HG02623 (cell line): ENCODE measurements around the gene IL5RA.
A peak's percentile ranks its signal among the peaks of the same experiment; 100 is the strongest.

Experiments used
- ATAC-seq: cut with Tn5 transposase; IDR thresholded peaks from one replicate; pipeline ENCODE4 v1.9.1; 2021; ENCODE audit warnings: moderate library complexity; ENCODE audit not compliant: unreplicated experiment

Gene IL5RA, protein sequence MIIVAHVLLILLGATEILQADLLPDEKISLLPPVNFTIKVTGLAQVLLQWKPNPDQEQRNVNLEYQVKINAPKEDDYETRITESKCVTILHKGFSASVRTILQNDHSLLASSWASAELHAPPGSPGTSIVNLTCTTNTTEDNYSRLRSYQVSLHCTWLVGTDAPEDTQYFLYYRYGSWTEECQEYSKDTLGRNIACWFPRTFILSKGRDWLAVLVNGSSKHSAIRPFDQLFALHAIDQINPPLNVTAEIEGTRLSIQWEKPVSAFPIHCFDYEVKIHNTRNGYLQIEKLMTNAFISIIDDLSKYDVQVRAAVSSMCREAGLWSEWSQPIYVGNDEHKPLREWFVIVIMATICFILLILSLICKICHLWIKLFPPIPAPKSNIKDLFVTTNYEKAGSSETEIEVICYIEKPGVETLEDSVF

GRCh38 chr3:3110299-3110630 is at the start of gene IL5RA:
TSS of gene IL5RA (minus strand) at chr3:3110374. CDS start at chr3:3104984, 5,390 bp downstream.
- peak; percentile 52 for ATAC-seq

- no peak for ATAC-seq
Observed at GRCh38 chr3:3157484-3157883, 47.3 kb upstream of the IL5RA start.

DNA sequence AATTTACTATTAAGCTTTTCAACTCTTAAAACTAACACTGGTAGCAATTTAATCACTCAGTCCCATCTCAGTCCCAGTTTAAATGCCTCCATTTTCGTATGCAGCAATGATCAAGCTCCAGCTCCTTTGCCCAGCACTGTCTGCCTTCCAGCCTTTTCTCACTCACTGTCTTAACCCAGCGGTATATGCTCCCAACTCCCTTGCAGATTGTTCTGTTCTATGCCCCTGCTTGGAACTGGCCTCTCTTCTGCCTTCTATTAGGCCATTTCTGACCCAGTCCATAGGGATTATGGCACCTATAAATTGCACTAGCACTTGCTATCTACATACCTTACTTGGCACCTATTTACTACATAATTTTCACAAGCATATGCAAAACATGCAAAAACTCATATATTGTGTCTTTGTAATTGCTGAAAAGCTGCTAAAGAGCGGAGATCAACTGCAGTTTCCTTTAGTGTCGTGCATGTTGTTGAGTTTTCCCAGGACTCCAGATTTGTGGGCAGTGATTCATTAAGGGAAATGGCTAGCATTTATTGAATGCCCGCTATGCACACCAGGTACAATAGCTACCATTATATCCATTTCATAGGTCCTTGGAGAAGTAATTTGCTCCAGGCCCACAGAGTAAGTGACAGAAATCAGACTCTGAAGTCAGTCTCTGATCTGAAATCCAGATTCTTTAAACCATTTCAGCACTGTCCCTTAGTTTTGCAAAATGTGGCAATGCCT is 44.9 kb upstream of the IL5RA start:
- ATAC-seq, result no peak

GRCh38 chr3:3151513-3151912 is 41.3 kb upstream of the IL5RA start:
- no peak for ATAC-seq

- no peak for ATAC-seq
Observed at GRCh38 chr3:3149560-3149959, 39.4 kb upstream of the IL5RA start.

DNA sequence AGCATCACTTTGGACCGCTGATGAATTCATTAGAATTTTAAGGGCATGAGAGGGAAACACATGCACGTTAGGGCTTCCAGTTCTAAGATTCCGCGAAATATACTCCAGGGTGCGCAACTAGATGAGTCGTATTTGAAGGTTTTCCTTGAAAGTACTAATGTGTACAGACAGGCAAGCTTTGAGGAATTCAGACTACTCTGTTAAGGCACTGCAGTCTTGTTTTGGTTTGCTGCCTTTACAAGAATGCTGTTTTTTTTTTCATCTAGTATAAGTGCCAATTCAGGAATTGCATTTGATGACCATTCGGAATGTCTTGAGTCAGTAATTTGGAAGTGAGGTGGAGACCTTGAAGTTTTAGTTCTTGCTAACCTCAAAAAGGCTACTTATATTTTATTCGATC is 35.7 kb upstream of the IL5RA start:
- ATAC-seq, result no peak

DNA sequence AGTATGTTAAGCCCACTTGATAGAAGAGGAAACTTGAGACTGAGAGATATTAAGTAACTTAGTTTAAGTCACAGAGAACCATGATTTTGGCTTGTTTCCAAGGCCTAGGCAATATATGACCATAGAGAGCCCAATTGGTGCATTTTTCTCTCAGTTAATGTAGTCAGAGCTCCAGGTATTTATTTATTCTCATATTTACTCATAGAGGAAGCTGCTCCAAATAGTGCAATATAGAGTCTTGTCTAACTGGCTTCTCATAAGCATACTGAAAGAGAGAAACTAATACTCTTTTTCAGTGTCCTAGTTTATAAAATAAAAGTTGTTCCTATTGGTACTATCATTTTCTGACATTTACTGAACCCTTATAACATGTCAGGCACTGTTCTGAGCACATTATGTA is 31.8 kb upstream of the IL5RA start:
- ATAC-seq, result no peak

DNA sequence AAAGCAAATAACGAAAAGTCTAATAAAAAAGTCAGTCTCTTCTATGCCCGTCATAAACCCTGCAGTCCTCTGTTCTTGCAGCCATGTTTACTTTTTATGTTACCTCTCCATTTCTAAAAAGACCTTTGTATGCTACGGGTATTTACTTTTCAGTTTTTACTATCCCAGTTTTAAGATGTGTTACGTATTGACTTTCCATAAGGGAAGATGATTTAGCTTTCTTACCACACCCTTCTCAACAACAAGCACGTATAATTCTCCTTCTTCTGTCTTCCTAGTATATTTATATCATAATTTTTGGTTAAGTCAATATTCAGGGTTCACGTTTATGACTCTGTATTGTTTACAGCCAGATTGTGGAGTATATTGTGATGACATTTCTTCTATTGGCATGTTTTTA is 27.4 kb upstream of the IL5RA start:
- no peak for ATAC-seq

DNA sequence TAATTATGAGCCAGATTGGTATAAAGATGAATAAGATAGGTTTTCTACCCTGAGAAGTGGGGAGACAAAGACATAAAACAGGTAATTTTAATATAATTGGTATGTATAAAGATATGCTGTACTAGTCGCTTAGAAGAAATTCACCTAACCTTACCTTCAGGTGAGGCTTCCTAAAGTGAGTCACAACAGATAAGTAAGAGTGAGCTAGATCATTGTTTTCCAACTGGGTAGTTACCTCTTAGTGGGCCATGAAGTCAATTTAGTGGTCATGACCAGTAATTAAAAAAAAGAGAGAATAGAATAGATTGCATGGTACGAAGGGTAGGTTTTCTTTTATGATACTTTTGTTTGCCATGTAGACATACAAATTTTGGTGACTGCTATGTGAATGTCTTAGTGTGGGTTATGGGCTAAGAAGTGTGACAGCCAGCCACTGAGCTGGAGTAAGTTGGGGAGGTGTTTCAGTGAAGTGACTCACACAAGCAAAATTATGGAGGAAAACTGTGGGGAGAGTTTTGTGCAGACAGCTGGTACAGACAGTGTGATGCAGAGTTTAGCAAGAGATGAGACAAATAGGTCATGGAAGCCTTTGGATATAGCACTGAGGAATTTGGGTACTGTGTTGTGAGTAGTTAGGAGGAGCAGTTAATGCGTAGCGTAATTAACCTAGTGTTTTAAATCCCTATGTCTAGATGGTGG is 24.7 kb upstream of the IL5RA start:
- no peak for ATAC-seq

DNA sequence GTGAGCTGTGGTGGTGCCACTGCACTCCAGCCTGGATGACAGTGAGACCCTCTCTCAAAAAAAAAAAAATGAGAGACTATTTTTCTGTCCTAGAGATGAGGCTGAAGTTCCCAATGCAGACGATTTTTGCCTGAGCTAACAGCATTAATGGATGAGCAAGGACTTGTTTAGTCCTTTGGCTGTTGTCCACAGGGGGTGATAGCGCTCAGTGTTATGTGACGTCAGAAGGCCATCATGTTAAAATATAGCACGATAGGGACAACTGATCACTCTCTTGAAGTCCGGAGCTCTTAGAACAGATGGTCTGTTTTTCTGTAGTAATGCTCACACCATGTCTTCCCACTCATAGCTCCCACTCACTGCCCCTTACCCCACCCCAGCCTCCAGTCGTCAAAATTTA is 23.3 kb upstream of the IL5RA start:
- no peak for ATAC-seq

GRCh38 chr3:3129579-3129978 is 19.4 kb upstream of the IL5RA start:
- no peak for ATAC-seq

DNA sequence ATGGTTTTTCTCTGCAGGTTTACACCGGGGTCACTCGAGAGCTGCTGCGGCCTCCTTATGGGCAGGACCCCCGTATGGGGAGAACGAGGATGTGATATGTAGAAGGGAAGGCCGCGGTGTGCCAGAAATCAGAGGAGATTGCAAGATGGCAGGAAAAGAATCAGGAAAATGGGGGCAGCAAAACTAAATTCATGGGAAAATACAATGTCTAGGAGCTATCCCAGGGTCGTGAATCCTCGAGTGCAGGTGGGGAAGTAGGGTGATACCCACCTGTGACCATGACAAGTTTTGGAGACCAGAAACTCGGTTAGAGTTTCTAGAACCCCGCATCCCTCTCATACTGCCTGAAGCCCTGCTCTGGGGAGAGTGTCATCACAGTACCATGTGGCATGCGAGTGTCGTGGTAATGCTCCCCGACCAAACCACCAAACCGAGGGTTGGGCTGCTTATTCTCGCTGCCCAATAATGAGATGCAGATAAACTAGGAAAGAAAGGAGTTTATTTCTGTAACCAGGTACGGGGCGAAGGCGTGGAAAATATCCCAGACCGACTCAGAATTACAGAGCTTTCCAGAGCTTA is 17.3 kb upstream of the IL5RA start:
- peak; percentile 17 for ATAC-seq

DNA sequence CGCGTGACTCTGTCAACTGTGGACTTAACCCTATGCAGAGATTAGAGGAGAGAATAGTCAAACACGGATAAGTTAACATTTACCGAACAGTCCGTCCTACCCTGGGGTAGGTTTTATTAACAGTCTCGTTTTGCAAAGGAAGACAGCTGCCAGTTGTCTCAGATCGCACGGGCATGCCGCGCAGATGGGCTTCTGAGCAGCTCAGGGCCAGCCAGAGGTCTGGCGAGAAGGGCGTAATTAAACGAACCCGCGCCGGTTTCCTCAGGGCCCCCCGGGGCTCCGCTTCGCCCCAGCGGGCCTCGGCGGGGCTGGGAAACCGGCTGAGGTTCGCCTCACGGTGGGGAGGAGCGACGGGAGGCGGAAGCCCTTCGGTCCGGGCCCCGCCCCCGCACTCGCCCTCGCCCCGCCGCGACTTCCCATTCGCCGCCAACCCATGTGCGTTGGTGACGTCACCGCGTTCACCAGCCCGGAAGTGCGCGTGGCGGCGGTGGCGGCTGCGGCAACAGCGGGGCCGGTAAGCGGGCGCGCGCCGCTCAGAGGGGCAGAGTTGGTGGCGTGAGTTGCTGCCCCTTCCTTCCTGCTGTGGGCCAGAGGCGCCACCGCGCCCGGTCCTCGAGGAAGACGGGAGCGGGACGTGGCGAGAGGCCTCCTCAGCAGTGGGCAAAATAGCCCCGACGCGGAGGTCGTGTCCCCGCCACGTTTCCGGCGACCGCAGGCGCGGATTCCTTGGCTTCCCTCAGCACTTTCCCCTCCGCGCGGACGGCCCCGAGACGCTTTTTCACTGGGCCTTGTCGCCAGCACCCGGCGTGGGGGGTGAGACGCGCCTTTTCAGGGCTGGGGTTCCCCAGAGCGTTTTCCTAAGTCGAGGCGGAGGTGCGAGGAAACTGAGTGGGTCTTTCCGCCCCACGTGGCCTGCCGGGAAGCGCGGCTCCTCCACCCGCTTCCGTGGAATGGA is 16.6 kb upstream of the IL5RA start, which contains the start of gene TRNT1:
TRNT1 (plus strand) TSS at position 464 of the 955 bp plus-strand sequence. CDS start 2,101 bp downstream, outside the sequence.
- ATAC-seq, result peak; percentile 95

GRCh38 chr3:3125977-3126376 is 15.8 kb upstream of the IL5RA start:
- no peak for ATAC-seq

GRCh38 chr3:3119393-3119851 is 9.2 kb upstream of the IL5RA start:
- peak; percentile 54 for ATAC-seq

DNA sequence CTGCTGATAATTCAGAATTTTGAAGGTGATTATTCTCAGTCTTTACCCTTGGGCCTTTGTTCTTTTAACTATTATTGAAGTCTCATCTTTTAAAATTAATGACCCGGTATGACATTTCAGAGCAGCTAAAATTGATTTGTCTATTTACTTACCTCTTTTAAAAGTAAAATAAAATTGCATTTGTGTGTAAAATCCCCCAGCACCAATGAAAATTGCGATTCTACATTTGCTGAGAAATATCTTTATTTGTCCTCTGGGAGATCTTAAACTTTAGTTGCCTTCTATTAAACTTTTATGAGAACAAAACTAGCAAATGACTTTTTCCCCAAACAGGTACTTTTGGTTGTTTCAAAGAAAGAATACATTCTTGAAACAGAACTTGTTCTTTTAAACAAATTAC is 7.5 kb upstream of the IL5RA start:
- no peak for ATAC-seq

- no peak for ATAC-seq
Observed at GRCh38 chr3:3113042-3113709, 3.0 kb upstream of the IL5RA start.

DNA sequence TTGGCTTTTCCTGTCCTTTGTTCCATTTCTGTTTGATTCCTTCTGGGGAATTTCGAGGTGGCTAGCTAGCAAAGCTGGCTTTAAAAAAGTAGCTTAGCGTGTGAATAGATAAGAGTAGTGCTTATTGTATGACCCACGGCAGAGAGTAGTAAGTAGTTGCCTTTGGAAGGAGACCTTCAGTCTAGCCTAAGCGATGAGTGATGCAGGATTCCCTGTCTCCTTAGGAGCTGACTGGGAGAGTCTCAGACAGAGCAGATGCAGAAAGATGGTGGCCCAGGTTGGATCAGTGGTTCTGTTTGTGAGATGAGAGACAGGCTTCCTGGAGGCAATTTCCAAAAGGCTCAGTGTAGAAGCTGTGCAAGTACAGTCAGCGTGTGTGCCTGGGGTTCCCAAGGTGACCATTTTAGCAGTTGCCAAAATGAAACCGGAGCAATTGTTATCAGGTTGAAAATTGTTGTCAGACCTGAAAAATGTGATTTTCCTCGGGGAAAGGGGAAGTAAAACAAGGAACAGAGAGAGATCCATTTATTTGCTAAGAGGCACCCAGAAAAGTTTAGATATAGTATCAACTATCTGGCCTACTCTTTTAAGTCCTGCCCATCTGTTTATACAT is 681 bp upstream of the IL5RA start:
- ATAC-seq, result no peak
